22Rv1 (cell line): ENCODE results near the gene PFKFB4.

Source experiments
- H3K27ac ChIP-seq: fragments of 450-650 bp; 2 replicates; pipeline ENCODE4 v1.5.1; 2017
- ZFX ChIP-seq: fragments of 450-650 bp; IDR thresholded peaks from 2 replicates; pipeline ENCODE4 v1.6.1; 2017; ENCODE audit warnings: antibody characterized with exemption, borderline replicate concordance
- TF ChIP-seq, protein P1 (sequence below): fragments of 450-650 bp; IDR thresholded peaks from 2 replicates; pipeline ENCODE4 v1.5.1; 2017; ENCODE audit warnings: mild to moderate bottlenecking

Gene PFKFB4

DNA sequence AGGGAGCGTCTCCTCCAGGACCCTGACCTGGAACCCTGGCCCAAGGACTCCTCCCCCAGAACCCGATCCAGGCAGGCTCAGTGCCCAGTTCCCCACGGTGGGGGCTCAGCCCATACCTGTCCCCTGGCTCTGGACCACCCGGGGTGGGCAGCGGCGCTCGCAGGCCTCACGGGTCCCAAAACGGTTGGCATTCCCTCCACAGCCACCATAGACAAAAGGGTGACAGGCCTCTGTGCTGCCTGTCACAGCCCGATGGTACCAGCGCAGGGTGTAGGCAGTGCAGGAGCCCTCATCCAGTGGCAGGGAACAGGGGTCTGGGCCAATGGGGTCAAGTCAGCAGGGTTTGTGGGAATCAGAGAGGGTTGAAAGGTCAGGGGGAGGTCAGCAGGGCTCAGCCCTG, 8.1 kb upstream of the PFKFB4 start:
- no peak overlapping the region for H3K27ac ChIP-seq
- TF ChIP-seq, protein P1, sequence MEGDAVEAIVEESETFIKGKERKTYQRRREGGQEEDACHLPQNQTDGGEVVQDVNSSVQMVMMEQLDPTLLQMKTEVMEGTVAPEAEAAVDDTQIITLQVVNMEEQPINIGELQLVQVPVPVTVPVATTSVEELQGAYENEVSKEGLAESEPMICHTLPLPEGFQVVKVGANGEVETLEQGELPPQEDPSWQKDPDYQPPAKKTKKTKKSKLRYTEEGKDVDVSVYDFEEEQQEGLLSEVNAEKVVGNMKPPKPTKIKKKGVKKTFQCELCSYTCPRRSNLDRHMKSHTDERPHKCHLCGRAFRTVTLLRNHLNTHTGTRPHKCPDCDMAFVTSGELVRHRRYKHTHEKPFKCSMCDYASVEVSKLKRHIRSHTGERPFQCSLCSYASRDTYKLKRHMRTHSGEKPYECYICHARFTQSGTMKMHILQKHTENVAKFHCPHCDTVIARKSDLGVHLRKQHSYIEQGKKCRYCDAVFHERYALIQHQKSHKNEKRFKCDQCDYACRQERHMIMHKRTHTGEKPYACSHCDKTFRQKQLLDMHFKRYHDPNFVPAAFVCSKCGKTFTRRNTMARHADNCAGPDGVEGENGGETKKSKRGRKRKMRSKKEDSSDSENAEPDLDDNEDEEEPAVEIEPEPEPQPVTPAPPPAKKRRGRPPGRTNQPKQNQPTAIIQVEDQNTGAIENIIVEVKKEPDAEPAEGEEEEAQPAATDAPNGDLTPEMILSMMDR = no peak
- TF ChIP-seq ZFX = no peak

DNA sequence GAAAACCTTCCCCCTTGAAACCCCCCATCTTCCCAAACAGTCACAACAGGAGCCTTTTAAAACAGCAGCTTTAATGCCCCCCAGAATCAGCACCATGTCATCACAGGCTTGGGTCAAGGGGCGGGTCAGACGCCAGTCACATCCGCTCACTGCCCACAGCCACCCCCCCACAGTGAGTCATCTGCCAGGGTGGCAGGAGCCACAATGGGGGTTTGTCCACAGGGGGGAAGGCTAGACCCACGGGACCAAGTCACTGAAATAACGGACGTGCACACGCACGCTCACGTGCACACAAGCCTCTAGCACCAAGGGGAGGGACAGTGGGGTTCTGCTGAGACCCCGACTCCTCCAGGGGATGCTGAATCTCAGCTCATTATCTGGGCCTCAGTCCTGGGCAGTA, 7.4 kb upstream of the PFKFB4 start:
- TF ChIP-seq ZFX = no peak
- TF ChIP-seq, protein P1 = no peak
- no peak overlapping the region for H3K27ac ChIP-seq

DNA sequence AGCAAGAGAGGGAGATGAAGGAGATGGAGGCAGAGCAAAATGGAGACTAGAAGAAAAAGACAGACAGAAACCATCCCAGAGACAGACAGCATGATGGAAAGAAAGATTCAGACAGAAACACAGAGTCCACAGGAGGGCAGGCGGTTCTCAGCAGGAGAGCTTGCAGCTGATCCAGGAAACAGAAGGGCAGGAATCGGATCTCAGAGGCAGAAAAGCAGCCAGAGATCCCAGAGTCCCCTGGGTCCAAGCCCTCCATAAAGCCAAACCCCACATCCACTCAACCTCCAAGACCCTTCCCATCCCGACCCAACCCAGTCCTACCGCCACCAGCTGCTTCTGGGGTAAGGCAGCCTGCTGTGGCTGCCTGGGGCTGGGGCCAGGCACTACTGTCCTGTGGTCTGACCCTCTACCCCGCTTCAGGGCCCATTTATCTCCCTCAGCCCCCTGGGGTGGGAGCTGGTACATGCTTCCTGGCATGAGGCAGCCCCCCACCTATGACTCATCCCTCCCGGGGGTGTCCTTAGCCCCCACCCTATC, 6.8 kb upstream of the PFKFB4 start, which contains the start of gene UCN2:
UCN2 (minus strand) TSS at position 400 of the 537 bp plus-strand sequence. CDS start 657 bp downstream, outside the sequence.
- no peak for TF ChIP-seq ZFX
- TF ChIP-seq, protein P1 = no peak
- H3K27ac ChIP-seq = no peak within 1 kb of the TSS

DNA sequence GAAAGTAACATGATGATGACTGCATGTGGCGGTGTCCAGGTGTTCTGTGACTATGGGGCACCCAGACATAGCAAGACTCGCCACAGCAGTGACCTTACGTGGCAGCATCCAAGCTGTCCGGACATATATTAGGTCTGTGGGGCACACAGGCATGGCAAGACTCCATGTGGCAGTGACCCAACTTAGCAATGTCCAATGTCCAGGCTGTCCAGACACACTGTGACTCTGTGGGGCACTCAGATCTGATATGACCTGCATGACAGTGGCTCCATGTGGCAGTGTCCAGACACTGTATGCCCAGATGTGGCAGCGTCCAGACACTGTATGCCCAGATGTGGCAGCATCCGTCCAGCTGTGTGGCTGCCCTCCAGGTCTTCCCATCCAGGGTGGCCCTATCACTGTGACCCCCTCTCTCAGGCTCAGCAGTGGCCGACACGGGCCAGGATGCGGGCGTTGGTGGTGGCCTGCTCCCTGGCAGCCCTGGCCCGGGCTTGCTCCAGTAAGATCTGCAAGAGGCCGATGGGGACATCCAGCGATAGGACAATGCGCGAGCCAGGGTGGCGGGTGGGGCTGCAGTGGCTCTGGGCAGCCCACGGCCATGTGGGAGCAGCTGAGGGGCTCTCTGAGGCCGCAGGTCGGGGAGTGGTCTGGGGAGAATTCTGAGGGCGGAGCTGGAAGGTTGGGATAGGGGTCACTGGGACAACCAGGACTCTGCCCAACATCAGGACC, 5.9 kb upstream of the PFKFB4 start:
- TF ChIP-seq ZFX = no peak
- TF ChIP-seq, protein P1 = no peak

DNA sequence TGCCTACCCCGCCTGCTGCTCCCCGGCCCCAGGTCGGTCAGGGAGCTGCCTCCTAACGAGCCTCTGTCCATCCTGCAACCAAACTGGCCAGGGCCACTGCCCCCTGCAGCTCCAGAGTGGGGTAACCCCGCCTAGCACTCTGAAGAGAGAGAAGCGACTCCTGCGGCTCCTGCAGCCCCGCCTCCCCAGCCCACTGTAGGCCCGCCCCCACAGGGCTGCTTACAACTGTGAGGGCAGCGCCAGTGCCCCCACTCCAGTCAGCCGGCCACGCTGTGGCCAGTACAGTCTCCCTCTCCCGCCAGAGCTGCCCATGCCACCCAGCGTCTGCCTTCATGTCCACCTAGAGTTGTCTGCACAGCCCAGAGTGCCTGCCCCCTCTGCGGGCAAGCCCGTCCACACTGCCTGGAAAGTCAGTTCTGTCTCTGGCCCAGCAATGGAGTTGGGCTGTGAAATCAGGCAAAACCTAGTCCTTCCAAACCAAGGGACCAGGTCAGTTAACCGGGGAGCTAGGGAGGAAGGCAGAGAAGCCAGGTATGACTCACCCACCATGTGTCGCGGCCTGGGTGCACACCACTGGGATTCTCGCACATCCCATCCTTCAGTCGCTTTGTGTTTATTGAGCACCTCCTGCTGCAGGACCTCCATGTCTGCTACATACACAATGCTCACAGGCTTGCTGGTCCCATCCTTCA, 4.6 kb upstream of the PFKFB4 start:
- TF ChIP-seq, protein P1 = no peak
- no peak for TF ChIP-seq ZFX
- H3K27ac ChIP-seq = no peak overlapping the region

More for the DNA sequence above, 5.9 kb upstream of the PFKFB4 start:
- no peak overlapping the region for H3K27ac ChIP-seq

DNA sequence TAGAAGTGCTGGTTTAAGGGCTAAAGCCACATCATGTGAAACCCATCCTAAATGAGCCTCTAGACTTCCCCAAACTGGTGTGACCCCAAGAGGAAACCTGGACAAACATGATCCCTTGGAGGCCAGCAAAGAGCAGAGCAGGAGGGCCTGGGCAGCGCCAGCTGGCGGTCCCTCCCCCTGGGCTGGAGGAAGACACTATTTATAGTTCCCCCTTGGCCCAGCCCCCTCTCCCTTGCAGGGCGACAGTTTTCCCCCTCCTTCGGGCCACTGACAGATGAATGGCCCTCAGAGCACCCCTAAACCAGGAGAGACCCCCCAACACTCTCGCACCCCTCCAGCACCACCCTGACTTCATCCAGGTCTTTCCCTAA, 4.0 kb upstream of the PFKFB4 start:
- TF ChIP-seq, protein P1 = no peak
- TF ChIP-seq ZFX = no peak
- no peak overlapping the region for H3K27ac ChIP-seq
